H9 (cell line): Measurements from ENCODE around the gene CTDNEP1. TPM values are rescaled to one million over a fixed set of nuclear protein-coding genes. Genes with fewer than 3 reads are reported as not detected.

ENCODE experiments used
- DNase-seq: peaks from one replicate; pipeline ENCODE4 v3.0.0-alpha.2; 2017
- H2AFZ ChIP-seq: one replicate; pipeline ENCODE4 v1.6.1; 2013; ENCODE audit warnings: mild to moderate bottlenecking, low read length, control low read depth, moderate library complexity
- H2AK5ac ChIP-seq: 2 replicates; pipeline ENCODE4 v1.6.1; 2013; ENCODE audit warnings: low read length, control low read depth, mixed read lengths; ENCODE audit not compliant: insufficient read length
- H2BK120ac ChIP-seq: one replicate; pipeline ENCODE4 v1.6.1; 2013; ENCODE audit warnings: low read depth, mild to moderate bottlenecking, low read length, control low read depth, inconsistent platforms; ENCODE audit not compliant: poor library complexity, severe bottlenecking
- H2BK12ac ChIP-seq: 2 replicates; pipeline ENCODE4 v1.6.1; 2013; ENCODE audit warnings: low read length, control low read depth, mixed read lengths, low read depth; ENCODE audit not compliant: insufficient read length
- H2BK15ac ChIP-seq: 2 replicates; pipeline ENCODE4 v1.6.1; 2013; ENCODE audit warnings: low read depth, low read length, control low read depth
- H2BK20ac ChIP-seq: one replicate; pipeline ENCODE4 v1.6.1; 2013; ENCODE audit warnings: low read depth, mild to moderate bottlenecking, low read length, control low read depth, inconsistent platforms; ENCODE audit not compliant: poor library complexity, severe bottlenecking
- H2BK5ac ChIP-seq: 2 replicates; pipeline ENCODE4 v1.6.1; 2013; ENCODE audit warnings: low read length, control low read depth, mixed read lengths; ENCODE audit not compliant: insufficient read length
- H3K14ac ChIP-seq: 2 replicates; pipeline ENCODE4 v1.6.1; 2013; ENCODE audit warnings: low read length, control low read depth; ENCODE audit not compliant: insufficient read depth
- H3K18ac ChIP-seq: 2 replicates; pipeline ENCODE4 v1.6.1; 2013; ENCODE audit warnings: low read depth, mild to moderate bottlenecking, mixed read lengths, low read length, control low read depth; ENCODE audit not compliant: insufficient read length
- H3K23ac ChIP-seq: 2 replicates; pipeline ENCODE4 v1.6.1; 2013; ENCODE audit warnings: low read length, control low read depth, mixed read lengths, low read depth; ENCODE audit not compliant: insufficient read length
- H3K23me2 ChIP-seq: 2 replicates; pipeline ENCODE4 v1.6.1; 2013; ENCODE audit warnings: low read depth, mild to moderate bottlenecking, mixed read lengths, low read length, control low read depth; ENCODE audit not compliant: insufficient read length, poor library complexity, severe bottlenecking
- H3K27ac ChIP-seq: 2 replicates; pipeline ENCODE4 v1.5.1; 2013; ENCODE audit warnings: low read length, control low read depth, mixed read lengths, low read depth; ENCODE audit not compliant: insufficient read length
- H3K27me3 ChIP-seq: 2 replicates; pipeline ENCODE4 v1.6.1; 2013; ENCODE audit warnings: low read length, control low read depth, inconsistent platforms; ENCODE audit not compliant: insufficient read depth
- H3K4ac ChIP-seq: 2 replicates; pipeline ENCODE4 v1.6.1; 2013; ENCODE audit warnings: low read depth, mild to moderate bottlenecking, control low read depth, inconsistent platforms, low read length, moderate library complexity
- H3K4me1 ChIP-seq: 2 replicates; pipeline ENCODE4 v1.6.1; 2013; ENCODE audit warnings: low read length, control low read depth, inconsistent platforms; ENCODE audit not compliant: insufficient read depth
- H3K4me2 ChIP-seq: 2 replicates; pipeline ENCODE4 v1.6.1; 2013; ENCODE audit warnings: low read length, control low read depth, mixed read lengths; ENCODE audit not compliant: insufficient read length, insufficient read depth
- H3K56ac ChIP-seq: 2 replicates; pipeline ENCODE4 v1.6.1; 2013; ENCODE audit warnings: low read depth, mild to moderate bottlenecking, mixed read lengths, low read length, control low read depth; ENCODE audit not compliant: insufficient read length
- H3K79me1 ChIP-seq: 2 replicates; pipeline ENCODE4 v1.6.1; 2013; ENCODE audit warnings: low read depth, mild to moderate bottlenecking, moderate library complexity, low read length, control low read depth, inconsistent platforms; ENCODE audit not compliant: insufficient read depth, poor library complexity, severe bottlenecking
- H3K79me2 ChIP-seq: 2 replicates; pipeline ENCODE4 v1.6.1; 2013; ENCODE audit warnings: low read length, control low read depth, inconsistent platforms; ENCODE audit not compliant: insufficient read depth
- H3K9ac ChIP-seq: 2 replicates; pipeline ENCODE4 v1.6.1; 2013; ENCODE audit warnings: low read length, control low read depth, mixed read lengths; ENCODE audit not compliant: insufficient read length; ENCODE audit errors: extremely low read depth
- H3K9me3 ChIP-seq: one replicate; pipeline ENCODE4 v1.6.1; 2013; ENCODE audit warnings: low read depth, low read length, inconsistent platforms; ENCODE audit not compliant: control insufficient read depth
- H3T11ph ChIP-seq: one replicate; pipeline ENCODE4 v1.6.1; 2013; ENCODE audit warnings: mild to moderate bottlenecking, low read length, control low read depth, inconsistent platforms
- H4K20me1 ChIP-seq: one replicate; pipeline ENCODE4 v1.6.1; 2013; ENCODE audit not compliant: control insufficient read depth, insufficient read length, insufficient read depth
- H4K5ac ChIP-seq: 2 replicates; pipeline ENCODE4 v1.6.1; 2013; ENCODE audit warnings: low read depth, mild to moderate bottlenecking, mixed read lengths, low read length, control low read depth; ENCODE audit not compliant: insufficient read length
- H4K8ac ChIP-seq: replicated peaks from 2 replicates; pipeline ENCODE4 v1.6.1; 2013; ENCODE audit warnings: low read length, control low read depth, mixed read lengths, low read depth; ENCODE audit not compliant: insufficient read length
- H4K91ac ChIP-seq: 2 replicates; pipeline ENCODE4 v1.6.1; 2013; ENCODE audit warnings: low read depth, mild to moderate bottlenecking, moderate library complexity, mixed read lengths, low read length, control low read depth; ENCODE audit not compliant: insufficient read length
- H3K27ac Mint-ChIP-seq, 3 experiments: 2 replicates in 2 of 3; 3 replicates in 1 of 3; pipeline ENCODE4 v1.8.0; 2020 to 2021; ENCODE audit warnings: mixed read lengths in 3 of 3, mild to moderate bottlenecking in 1 of 3, moderate library complexity in 1 of 3
- H3K27me3 Mint-ChIP-seq: 2 replicates; pipeline ENCODE4 v1.8.0; 2021; ENCODE audit warnings: low read depth, mild to moderate bottlenecking, moderate library complexity, mixed read lengths
- H3K36me3 Mint-ChIP-seq, 3 experiments: 2 replicates in 2 of 3; 3 replicates in 1 of 3; pipeline ENCODE4 v1.8.0; 2020 to 2021; ENCODE audit warnings: low read depth in 3 of 3, mixed read lengths in 3 of 3; ENCODE audit not compliant: insufficient read depth in 1 of 3
- H3K4me1 Mint-ChIP-seq, 2 experiments: 2 replicates each; pipeline ENCODE4 v1.8.0; 2020; ENCODE audit warnings: mixed read lengths in 2 of 2
- H3K4me3 Mint-ChIP-seq, 2 experiments: 2 replicates in 1 of 2; 3 replicates in 1 of 2; pipeline ENCODE4 v1.8.0; 2020 to 2021; ENCODE audit warnings: mild to moderate bottlenecking in 2 of 2, mixed read lengths in 2 of 2, moderate library complexity in 1 of 2
- H3K9me3 Mint-ChIP-seq, 2 experiments: 2 replicates in 1 of 2; 3 replicates in 1 of 2; pipeline ENCODE4 v1.8.0; 2020; ENCODE audit warnings: mild to moderate bottlenecking in 2 of 2, mixed read lengths in 2 of 2, moderate library complexity in 1 of 2
- CTCF ChIP-seq: fragments of 200-600 bp; sonication (generic); conservative IDR thresholded peaks from 3 replicates; pipeline ENCODE4 v1.8.0; 2021; ENCODE audit warnings: antibody characterized with exemption, mild to moderate bottlenecking
- WGBS: extraction: QIAGEN DNeasy Blood & Tissue Kit; methylation state at CpG from one replicate; pipeline ENCODE4 v1.1.7; 2013; ENCODE audit warnings: missing lambda C conversion rate, low lambda C conversion rate, mixed read lengths; ENCODE audit not compliant: insufficient read length; ENCODE audit errors: extremely low coverage; 5-methylcytosine and 5-hydroxymethylcytosine counted together
- total RNA-seq: library from RNA; stranded (reverse); gene quantifications from 2 replicates; pipeline ENCODE4 v1.2.1, GENCODE V29; 2021

CTDNEP1 gene
- total RNA-seq, 1 experiment from 2014 or later = 134 TPM

GRCh38 chr17:7290685-7291084, 39.2 kb upstream of the CTDNEP1 start:
- Histone ChIP-seq H4K5ac (no peak overlapping the region), H2AK5ac (no peak overlapping the region), H4K91ac (no peak overlapping the region), H3K23ac (no peak overlapping the region), H3K4me1 (peaks cover 2% of the 10 kb centered on the region; the same call in 1 of the 2 replicates), H3K23me2 (peaks cover 4% of the 10 kb centered on the region), H4K8ac (no peak overlapping the region), H2AFZ (no peak overlapping the region), H4K20me1 (no peaks in the 10 kb centered on the region), H3K27me3 (peaks cover 2% of the 10 kb centered on the region), H3K14ac (no peak overlapping the region), H3K79me2 (no peaks in the 10 kb centered on the region), H3K4ac (no peak overlapping the region), H3K18ac (no peak overlapping the region), H3K4me2 (no peak overlapping the region), H3T11ph (no peak overlapping the region), H2BK15ac (no peak overlapping the region), H3K79me1 (no peaks in the 10 kb centered on the region), H3K9ac (no peak overlapping the region), H2BK120ac (no peak overlapping the region), H2BK12ac (no peak overlapping the region), H3K9me3 (no peaks in the 10 kb centered on the region), H2BK20ac (no peak overlapping the region), H2BK5ac (no peak overlapping the region), H3K27ac (no peak overlapping the region), H3K56ac (no peak overlapping the region)
- Mint-ChIP-seq H3K27me3 (peaks cover 38% of the 10 kb centered on the region), H3K4me3 (no peak overlapping the region), H3K36me3 (peaks cover 3 to 17% (median 11%) of the 10 kb centered on the region in 3 experiments; a peak in 5 of 7 replicates), H3K27ac (no peak overlapping the region), H3K9me3 (peaks cover 0 to 3% of the 10 kb centered on the region in 2 experiments; a peak in 2 of 5 replicates), H3K4me1 (peaks cover 11 to 23% of the 10 kb centered on the region in 2 experiments)
- DNase-seq = no peak
- no CpG with 5 or more reads among the region's 11 CpGs for WGBS
- no peak for TF ChIP-seq CTCF
